Osteocyte (in vitro differentiated cells): ENCODE data around the gene BNIP5. TPM values are rescaled to one million over a fixed set of nuclear protein-coding genes. Genes with fewer than 3 reads are reported as not detected.

Experiments used
- DNase-seq: peaks from one replicate; pipeline ENCODE4 v3.0.0; 2021; ENCODE audit warnings: mixed read lengths; ENCODE audit not compliant: unreplicated experiment; ENCODE audit errors: extremely low spot score
- H3K27ac Mint-ChIP-seq: one replicate; pipeline ENCODE4 v1.8.0; 2021; ENCODE audit warnings: mild to moderate bottlenecking, mixed read lengths; ENCODE audit not compliant: unreplicated experiment
- H3K27me3 Mint-ChIP-seq: one replicate; pipeline ENCODE4 v1.8.0; 2021; ENCODE audit warnings: mixed read lengths; ENCODE audit not compliant: unreplicated experiment
- H3K36me3 Mint-ChIP-seq: one replicate; pipeline ENCODE4 v1.8.0; 2021; ENCODE audit warnings: mixed read lengths; ENCODE audit not compliant: unreplicated experiment
- H3K4me1 Mint-ChIP-seq: one replicate; pipeline ENCODE4 v1.8.0; 2021; ENCODE audit warnings: mixed read lengths; ENCODE audit not compliant: unreplicated experiment
- H3K4me3 Mint-ChIP-seq: one replicate; pipeline ENCODE4 v1.8.0; 2021; ENCODE audit warnings: mild to moderate bottlenecking, moderate library complexity, mixed read lengths; ENCODE audit not compliant: unreplicated experiment
- H3K9me3 Mint-ChIP-seq: one replicate; pipeline ENCODE4 v1.8.0; 2021; ENCODE audit warnings: mixed read lengths; ENCODE audit not compliant: unreplicated experiment
- total RNA-seq: library from RNA; stranded (reverse); gene quantifications from 2 replicates; pipeline ENCODE4 v1.2.1, GENCODE V29; 2021
- TF ChIP-seq, protein P1 (sequence below): fragments of 200-600 bp; sonication (generic); IDR thresholded peaks from 2 replicates; pipeline ENCODE4 v1.5.0; 2021; ENCODE audit warnings: antibody characterized with exemption, mild to moderate bottlenecking, moderate library complexity

BNIP5 gene
- total RNA-seq, 1 donor from 2014 or later, result not detected

DNA sequence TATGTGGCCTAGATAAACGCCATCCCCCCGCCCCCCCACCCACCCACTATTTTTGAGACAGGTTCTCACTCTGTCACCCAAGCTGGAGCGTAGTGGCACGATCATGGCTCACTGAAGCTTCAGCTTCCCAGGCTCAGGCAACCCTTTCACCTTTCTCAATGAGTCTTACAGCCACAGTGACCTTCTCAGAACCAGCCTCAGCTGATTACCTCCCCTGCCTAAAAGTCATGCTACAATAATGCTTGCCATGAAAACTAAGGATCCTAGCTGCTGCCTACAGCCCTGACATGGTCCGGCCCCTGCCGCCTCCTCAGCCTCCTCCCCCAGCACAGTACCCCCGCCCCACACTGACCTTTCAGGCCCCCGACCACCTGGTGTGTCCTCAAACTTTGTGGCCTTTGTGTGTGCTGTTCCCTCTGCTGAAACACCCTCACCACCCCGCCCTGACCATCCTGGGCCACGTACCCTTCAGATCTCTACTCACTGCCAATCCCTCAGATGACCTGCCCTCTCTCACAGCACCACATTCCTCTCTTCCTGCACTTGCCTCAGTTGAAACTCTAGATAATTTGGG is 35.5 kb downstream of the BNIP5 start:
- DNase-seq, result no peak
- H3K27me3 Mint-ChIP-seq, result peaks cover 42% of the 10 kb centered on the region
- no peaks in the 10 kb centered on the region for H3K36me3 Mint-ChIP-seq
- H3K4me3 Mint-ChIP-seq, result no peak overlapping the region
- TF ChIP-seq, protein P1, sequence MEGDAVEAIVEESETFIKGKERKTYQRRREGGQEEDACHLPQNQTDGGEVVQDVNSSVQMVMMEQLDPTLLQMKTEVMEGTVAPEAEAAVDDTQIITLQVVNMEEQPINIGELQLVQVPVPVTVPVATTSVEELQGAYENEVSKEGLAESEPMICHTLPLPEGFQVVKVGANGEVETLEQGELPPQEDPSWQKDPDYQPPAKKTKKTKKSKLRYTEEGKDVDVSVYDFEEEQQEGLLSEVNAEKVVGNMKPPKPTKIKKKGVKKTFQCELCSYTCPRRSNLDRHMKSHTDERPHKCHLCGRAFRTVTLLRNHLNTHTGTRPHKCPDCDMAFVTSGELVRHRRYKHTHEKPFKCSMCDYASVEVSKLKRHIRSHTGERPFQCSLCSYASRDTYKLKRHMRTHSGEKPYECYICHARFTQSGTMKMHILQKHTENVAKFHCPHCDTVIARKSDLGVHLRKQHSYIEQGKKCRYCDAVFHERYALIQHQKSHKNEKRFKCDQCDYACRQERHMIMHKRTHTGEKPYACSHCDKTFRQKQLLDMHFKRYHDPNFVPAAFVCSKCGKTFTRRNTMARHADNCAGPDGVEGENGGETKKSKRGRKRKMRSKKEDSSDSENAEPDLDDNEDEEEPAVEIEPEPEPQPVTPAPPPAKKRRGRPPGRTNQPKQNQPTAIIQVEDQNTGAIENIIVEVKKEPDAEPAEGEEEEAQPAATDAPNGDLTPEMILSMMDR, result no peak
- H3K9me3 Mint-ChIP-seq, result no peaks in the 10 kb centered on the region
- no peaks in the 10 kb centered on the region for H3K4me1 Mint-ChIP-seq
- no peak overlapping the region for H3K27ac Mint-ChIP-seq

- no peak overlapping the region for H3K4me3 Mint-ChIP-seq
- no peaks in the 10 kb centered on the region for H3K9me3 Mint-ChIP-seq
- peaks cover 59% of the 10 kb centered on the region for H3K27me3 Mint-ChIP-seq
- H3K4me1 Mint-ChIP-seq, result no peaks in the 10 kb centered on the region
- H3K27ac Mint-ChIP-seq, result no peak overlapping the region
- TF ChIP-seq, protein P1, result no peak
- H3K36me3 Mint-ChIP-seq, result no peaks in the 10 kb centered on the region
- no peak for DNase-seq
Observed at GRCh38 chr6:36298027-36298426, 38.7 kb downstream of the BNIP5 start.

DNA sequence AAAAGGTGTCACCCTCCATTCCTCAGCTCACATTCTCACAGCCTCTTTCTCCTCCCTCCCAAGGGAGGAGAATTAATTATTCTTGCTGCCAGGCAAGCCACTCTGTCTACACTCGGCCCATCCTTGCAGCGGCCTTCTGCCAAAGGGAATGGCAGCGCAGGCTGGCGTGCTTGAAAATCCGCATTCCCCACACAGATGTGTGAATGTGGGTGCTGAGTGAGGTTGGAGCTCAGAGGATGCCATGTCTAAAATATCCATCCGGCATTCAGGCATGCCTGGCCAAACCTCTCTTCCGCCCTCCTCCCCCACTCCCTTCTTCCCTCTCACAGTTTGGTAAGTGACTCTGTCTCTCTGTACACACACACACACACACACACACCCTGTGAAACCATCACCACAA is 39.2 kb downstream of the BNIP5 start:
- DNase-seq, result no peak
- H3K9me3 Mint-ChIP-seq, result no peaks in the 10 kb centered on the region
- H3K27ac Mint-ChIP-seq, result no peak overlapping the region
- H3K4me1 Mint-ChIP-seq, result no peaks in the 10 kb centered on the region
- TF ChIP-seq, protein P1, result no peak
- peaks cover 59% of the 10 kb centered on the region for H3K27me3 Mint-ChIP-seq
- H3K4me3 Mint-ChIP-seq, result no peak overlapping the region
- H3K36me3 Mint-ChIP-seq, result no peaks in the 10 kb centered on the region

GRCh38 chr6:36297051-36297450 is 39.6 kb downstream of the BNIP5 start:
- H3K36me3 Mint-ChIP-seq, result no peaks in the 10 kb centered on the region

DNA sequence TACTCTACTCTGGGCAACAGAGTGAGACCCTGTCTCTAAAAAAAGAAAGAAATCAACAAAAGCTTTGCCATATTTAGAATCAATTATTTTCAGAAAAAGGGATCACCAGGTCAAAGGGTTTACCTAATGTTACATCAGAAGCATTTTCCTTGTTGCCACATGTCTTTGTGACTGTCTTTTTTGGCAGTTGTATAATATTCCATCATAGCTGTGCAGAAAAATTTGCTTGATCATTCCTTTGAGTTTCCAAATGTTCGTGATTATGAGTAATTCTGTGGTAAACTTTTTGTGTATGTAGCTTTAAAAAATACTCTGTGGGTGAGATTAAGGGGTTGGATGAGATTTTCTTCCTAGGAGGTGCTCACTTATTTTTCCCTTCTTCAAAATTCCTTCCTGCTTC is 40.4 kb downstream of the BNIP5 start:
- TF ChIP-seq, protein P1, result no peak
- no peak for DNase-seq
- Mint-ChIP-seq H3K9me3 (no peaks in the 10 kb centered on the region), H3K4me3 (no peak overlapping the region), H3K27ac (no peak overlapping the region), H3K27me3 (peaks cover 55% of the 10 kb centered on the region), H3K36me3 (no peaks in the 10 kb centered on the region), H3K4me1 (no peaks in the 10 kb centered on the region)

More at GRCh38 chr6:36297051-36297450, 39.6 kb downstream of the BNIP5 start:
- Mint-ChIP-seq H3K9me3 (no peaks in the 10 kb centered on the region), H3K27ac (no peak overlapping the region), H3K4me1 (no peaks in the 10 kb centered on the region), H3K4me3 (no peak overlapping the region), H3K27me3 (peaks cover 59% of the 10 kb centered on the region)
- DNase-seq, result no peak
- TF ChIP-seq, protein P1, result no peak
